ENCODE data around the gene GRM8. TPM values are rescaled to one million over a fixed set of nuclear protein-coding genes. Genes with fewer than 3 reads are reported as not detected.
A peak's percentile ranks its signal among the peaks of the same experiment; 100 is the strongest.
"Not testable (repeated sequence)": the region's sequence is repeated elsewhere in the genome, so short reads cannot be mapped to it uniquely, and the experiment has no call there.

GRM8 gene
- total RNA-seq, 2 donors from 2014 or later, result not detected

- no peaks in the 10 kb centered on the region for H3K36me3 Mint-ChIP-seq
- no peak overlapping the region for H3K27ac Mint-ChIP-seq
- peaks cover 5 to 6% of the 10 kb centered on the region in 2 donors for H3K9me3 Mint-ChIP-seq
- DNase-seq (ENCODE audit: low spot score in 2 of 2), result no peak
- ATAC-seq, result no peak
Observed at GRCh38 chr7:126843883-126844282, 408.9 kb downstream of the GRM8 start.

- H3K9me3 Mint-ChIP-seq, result peaks cover 5 to 6% of the 10 kb centered on the region in 2 donors
- no peak for ATAC-seq
- no peaks in the 10 kb centered on the region for H3K36me3 Mint-ChIP-seq
Observed at GRCh38 chr7:126843336-126843735, 409.4 kb downstream of the GRM8 start.

GRCh38 chr7:126842451-126842850, 410.3 kb downstream of the GRM8 start:
- ATAC-seq (no peak), DNase-seq (ENCODE audit: low spot score in 2 of 2) (no peak)
- Mint-ChIP-seq H3K36me3 (no peaks in the 10 kb centered on the region), H3K27ac (no peak overlapping the region), H3K9me3 (no peaks in the 10 kb centered on the region)

More at GRCh38 chr7:126843336-126843735, 409.4 kb downstream of the GRM8 start:
- H3K27ac Mint-ChIP-seq, result no peak overlapping the region
- no peak for DNase-seq (ENCODE audit: low spot score in 2 of 2)

- Mint-ChIP-seq H3K9me3 (no peaks in the 10 kb centered on the region), H3K36me3 (no peaks in the 10 kb centered on the region), H3K27ac (no peak overlapping the region)
- DNase-seq (ENCODE audit: low spot score in 2 of 2), result no peak
- no peak for ATAC-seq
Observed at GRCh38 chr7:126840869-126841268, 411.9 kb downstream of the GRM8 start.

GRCh38 chr7:126839624-126840023, 413.1 kb downstream of the GRM8 start:
- ATAC-seq, result no peak

GRCh38 chr7:126838194-126838593, 414.5 kb downstream of the GRM8 start:
- ATAC-seq (peak in 1 of 2 donors; percentile 86), DNase-seq (ENCODE audit: low spot score in 2 of 2) (no peak)
- Mint-ChIP-seq H3K36me3 (no peaks in the 10 kb centered on the region), H3K27ac (no peak overlapping the region), H3K9me3 (no peaks in the 10 kb centered on the region)

More at GRCh38 chr7:126839624-126840023, 413.1 kb downstream of the GRM8 start:
- no peaks in the 10 kb centered on the region for H3K9me3 Mint-ChIP-seq
- H3K27ac Mint-ChIP-seq, result no peak overlapping the region
- no peaks in the 10 kb centered on the region for H3K36me3 Mint-ChIP-seq
- DNase-seq (ENCODE audit: low spot score in 2 of 2), result no peak

- ATAC-seq; H3K27ac Mint-ChIP-seq; DNase-seq (ENCODE audit: low spot score in 2 of 2); H3K9me3 Mint-ChIP-seq; H3K36me3 Mint-ChIP-seq: not testable (repeated sequence)
Observed at GRCh38 chr7:126831241-126831640, 421.5 kb downstream of the GRM8 start.

- H3K36me3 Mint-ChIP-seq, result no peaks in the 10 kb centered on the region
Observed at GRCh38 chr7:126820925-126821324, 431.8 kb downstream of the GRM8 start.

GRCh38 chr7:126819197-126819484, 433.6 kb downstream of the GRM8 start:
- Mint-ChIP-seq H3K36me3 (no peaks in the 10 kb centered on the region), H3K9me3 (peaks cover 6 to 10% of the 10 kb centered on the region in 2 donors), H3K27ac (no peak overlapping the region)
- no peak for ATAC-seq
- no peak for DNase-seq (ENCODE audit: low spot score in 2 of 2)

More at GRCh38 chr7:126820925-126821324, 431.8 kb downstream of the GRM8 start:
- ATAC-seq (no peak), DNase-seq (ENCODE audit: low spot score in 2 of 2) (no peak)
- H3K27ac Mint-ChIP-seq, result no peak overlapping the region
- peaks cover 6 to 10% of the 10 kb centered on the region in 2 donors for H3K9me3 Mint-ChIP-seq

GRCh38 chr7:126818393-126819196, 434.1 kb downstream of the GRM8 start:
- peaks cover 6 to 10% of the 10 kb centered on the region in 2 donors for H3K9me3 Mint-ChIP-seq
- no peak for DNase-seq (ENCODE audit: low spot score in 2 of 2)
- ATAC-seq, result no peak
- no peak overlapping the region for H3K27ac Mint-ChIP-seq
- H3K36me3 Mint-ChIP-seq, result no peaks in the 10 kb centered on the region

- DNase-seq (ENCODE audit: low spot score in 2 of 2), result no peak
- Mint-ChIP-seq H3K36me3 (no peaks in the 10 kb centered on the region), H3K9me3 (peaks cover 0 to 5% of the 10 kb centered on the region in 2 donors), H3K27ac (no peak overlapping the region)
- ATAC-seq, result no peak
Observed at GRCh38 chr7:126809188-126809587, 443.6 kb downstream of the GRM8 start.

- H3K27ac Mint-ChIP-seq, result no peak overlapping the region
- DNase-seq (ENCODE audit: low spot score in 2 of 2) (no peak), ATAC-seq (no peak)
- peaks cover 0 to 5% of the 10 kb centered on the region in 2 donors for H3K9me3 Mint-ChIP-seq
- H3K36me3 Mint-ChIP-seq, result no peaks in the 10 kb centered on the region
Observed at GRCh38 chr7:126806614-126807013, 446.1 kb downstream of the GRM8 start.

- no peak for ATAC-seq
- no peak for DNase-seq (ENCODE audit: low spot score in 2 of 2)
- no peaks in the 10 kb centered on the region for H3K36me3 Mint-ChIP-seq
- peaks cover 0 to 5% of the 10 kb centered on the region in 2 donors for H3K9me3 Mint-ChIP-seq
- H3K27ac Mint-ChIP-seq, result no peak overlapping the region
Observed at GRCh38 chr7:126805351-126805750, 447.4 kb downstream of the GRM8 start.

GRCh38 chr7:126804604-126805003, 448.1 kb downstream of the GRM8 start:
- ATAC-seq, result no peak
- Mint-ChIP-seq H3K9me3 (peaks cover 0 to 5% of the 10 kb centered on the region in 2 donors), H3K27ac (no peak overlapping the region), H3K36me3 (no peaks in the 10 kb centered on the region)
- DNase-seq (ENCODE audit: low spot score in 2 of 2), result no peak

GRCh38 chr7:126803990-126804389, 448.8 kb downstream of the GRM8 start:
- no peak overlapping the region for H3K27ac Mint-ChIP-seq
- H3K9me3 Mint-ChIP-seq, result peaks cover 0 to 5% of the 10 kb centered on the region in 2 donors
- ATAC-seq, result no peak
- H3K36me3 Mint-ChIP-seq, result no peaks in the 10 kb centered on the region
- no peak for DNase-seq (ENCODE audit: low spot score in 2 of 2)

GRCh38 chr7:126803060-126803665, 449.6 kb downstream of the GRM8 start:
- peaks cover 0 to 5% of the 10 kb centered on the region in 2 donors for H3K9me3 Mint-ChIP-seq
- ATAC-seq (peak in 1 of 2 donors; percentile 73), DNase-seq (ENCODE audit: low spot score in 2 of 2) (peak in 1 of 2 donors; percentile 29)
- no peak overlapping the region for H3K27ac Mint-ChIP-seq
- H3K36me3 Mint-ChIP-seq, result no peaks in the 10 kb centered on the region

- no peaks in the 10 kb centered on the region for H3K9me3 Mint-ChIP-seq
- H3K27ac Mint-ChIP-seq, result no peak overlapping the region
- DNase-seq (ENCODE audit: low spot score in 2 of 2) (no peak), ATAC-seq (no peak)
- no peaks in the 10 kb centered on the region for H3K36me3 Mint-ChIP-seq
Observed at GRCh38 chr7:126801733-126802132, 451.0 kb downstream of the GRM8 start.

- DNase-seq (ENCODE audit: low spot score in 2 of 2) (no peak), ATAC-seq (no peak)
- Mint-ChIP-seq H3K9me3 (no peaks in the 10 kb centered on the region), H3K36me3 (no peaks in the 10 kb centered on the region), H3K27ac (no peak overlapping the region)
Observed at GRCh38 chr7:126799541-126799940, 453.2 kb downstream of the GRM8 start.

All from activated naive CD4-positive, alpha-beta T cell treated with anti-CD3 and anti-CD28 coated beads, Interleukin-2, amount 50 U/mL, for 72 hours (primary cell).